Measurements from ENCODE around the gene RHOA.
"Not testable (repeated sequence)": the region's sequence is repeated elsewhere in the genome, so short reads cannot be mapped to it uniquely, and the experiment has no call there.

Gene RHOA

GRCh38 chr3:49359623-49360022, 52.2 kb downstream of the RHOA start:
- peak; percentile 66 for DNase-seq (ENCODE audit: low spot score)

- DNase-seq (ENCODE audit: low spot score): no peak
Measured at GRCh38 chr3:49358884-49359225, 52.9 kb downstream of the RHOA start.

GRCh38 chr3:49358217-49358883, 53.4 kb downstream of the RHOA start, which contains the start of gene GPX1:
Gene GPX1 (minus strand): TSS chr3:49358353. CDS start chr3:49358278, 75 bp downstream.
- peak; percentile 29 for DNase-seq (ENCODE audit: low spot score)

- DNase-seq (ENCODE audit: low spot score): not testable (repeated sequence)
Measured at GRCh38 chr3:49357443-49358216, 54.1 kb downstream of the RHOA start.

GRCh38 chr3:49357095-49357442, 54.7 kb downstream of the RHOA start:
- not testable (repeated sequence) for DNase-seq (ENCODE audit: low spot score)

GRCh38 chr3:49352890-49353421, 58.8 kb downstream of the RHOA start:
- DNase-seq (ENCODE audit: low spot score): no peak

- DNase-seq (ENCODE audit: low spot score): no peak
Measured at GRCh38 chr3:49352281-49352680, 59.5 kb downstream of the RHOA start.

GRCh38 chr3:49351521-49352011, 60.2 kb downstream of the RHOA start:
- DNase-seq (ENCODE audit: low spot score): no peak

GRCh38 chr3:49349348-49350114, 62.2 kb downstream of the RHOA start:
- peak; percentile 79 for DNase-seq (ENCODE audit: low spot score)

GRCh38 chr3:49348361-49348760, 63.4 kb downstream of the RHOA start:
- DNase-seq (ENCODE audit: low spot score): not testable (repeated sequence)

GRCh38 chr3:49346797-49347251, 65.0 kb downstream of the RHOA start:
- no peak for DNase-seq (ENCODE audit: low spot score)

GRCh38 chr3:49343163-49343562, 68.6 kb downstream of the RHOA start:
- DNase-seq (ENCODE audit: low spot score): no peak

- DNase-seq (ENCODE audit: low spot score): no peak
Measured at GRCh38 chr3:49341996-49342395, 69.8 kb downstream of the RHOA start.

GRCh38 chr3:49339941-49340800, 71.6 kb downstream of the RHOA start, which contains the start of gene USP4:
Gene USP4 (minus strand): TSS chr3:49340053. CDS start chr3:49340024, 29 bp downstream.
- DNase-seq (ENCODE audit: low spot score): peak; percentile 88

- peak; percentile 20 for DNase-seq (ENCODE audit: low spot score)
Measured at GRCh38 chr3:49339581-49339940, 72.2 kb downstream of the RHOA start.

GRCh38 chr3:49333916-49334633, 77.7 kb downstream of the RHOA start:
- no peak for DNase-seq (ENCODE audit: low spot score)

GRCh38 chr3:49333091-49333490, 78.7 kb downstream of the RHOA start:
- no peak for DNase-seq (ENCODE audit: low spot score)

- DNase-seq (ENCODE audit: low spot score): no peak
Measured at GRCh38 chr3:49329186-49329585, 82.6 kb downstream of the RHOA start.

- DNase-seq (ENCODE audit: low spot score): not testable (repeated sequence)
Measured at GRCh38 chr3:49328350-49328749, 83.4 kb downstream of the RHOA start.

GRCh38 chr3:49327485-49327884, 84.3 kb downstream of the RHOA start:
- DNase-seq (ENCODE audit: low spot score): peak; percentile 30

GRCh38 chr3:49324768-49325167, 87.0 kb downstream of the RHOA start:
- no peak for DNase-seq (ENCODE audit: low spot score)
